GM19467 (cell line): ENCODE measurements around the gene PCCA.
A peak's percentile ranks its signal among the peaks of the same experiment; 100 is the strongest.
"Not testable (repeated sequence)": the region's sequence is repeated elsewhere in the genome, so short reads cannot be mapped to it uniquely, and the experiment has no call there.

ENCODE experiments used
- ATAC-seq: cut with Tn5 transposase; IDR thresholded peaks from one replicate; pipeline ENCODE4 v1.9.1; 2021; ENCODE audit warnings: mild to moderate bottlenecking, moderate library complexity; ENCODE audit not compliant: unreplicated experiment

Gene PCCA, protein sequence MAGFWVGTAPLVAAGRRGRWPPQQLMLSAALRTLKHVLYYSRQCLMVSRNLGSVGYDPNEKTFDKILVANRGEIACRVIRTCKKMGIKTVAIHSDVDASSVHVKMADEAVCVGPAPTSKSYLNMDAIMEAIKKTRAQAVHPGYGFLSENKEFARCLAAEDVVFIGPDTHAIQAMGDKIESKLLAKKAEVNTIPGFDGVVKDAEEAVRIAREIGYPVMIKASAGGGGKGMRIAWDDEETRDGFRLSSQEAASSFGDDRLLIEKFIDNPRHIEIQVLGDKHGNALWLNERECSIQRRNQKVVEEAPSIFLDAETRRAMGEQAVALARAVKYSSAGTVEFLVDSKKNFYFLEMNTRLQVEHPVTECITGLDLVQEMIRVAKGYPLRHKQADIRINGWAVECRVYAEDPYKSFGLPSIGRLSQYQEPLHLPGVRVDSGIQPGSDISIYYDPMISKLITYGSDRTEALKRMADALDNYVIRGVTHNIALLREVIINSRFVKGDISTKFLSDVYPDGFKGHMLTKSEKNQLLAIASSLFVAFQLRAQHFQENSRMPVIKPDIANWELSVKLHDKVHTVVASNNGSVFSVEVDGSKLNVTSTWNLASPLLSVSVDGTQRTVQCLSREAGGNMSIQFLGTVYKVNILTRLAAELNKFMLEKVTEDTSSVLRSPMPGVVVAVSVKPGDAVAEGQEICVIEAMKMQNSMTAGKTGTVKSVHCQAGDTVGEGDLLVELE

DNA sequence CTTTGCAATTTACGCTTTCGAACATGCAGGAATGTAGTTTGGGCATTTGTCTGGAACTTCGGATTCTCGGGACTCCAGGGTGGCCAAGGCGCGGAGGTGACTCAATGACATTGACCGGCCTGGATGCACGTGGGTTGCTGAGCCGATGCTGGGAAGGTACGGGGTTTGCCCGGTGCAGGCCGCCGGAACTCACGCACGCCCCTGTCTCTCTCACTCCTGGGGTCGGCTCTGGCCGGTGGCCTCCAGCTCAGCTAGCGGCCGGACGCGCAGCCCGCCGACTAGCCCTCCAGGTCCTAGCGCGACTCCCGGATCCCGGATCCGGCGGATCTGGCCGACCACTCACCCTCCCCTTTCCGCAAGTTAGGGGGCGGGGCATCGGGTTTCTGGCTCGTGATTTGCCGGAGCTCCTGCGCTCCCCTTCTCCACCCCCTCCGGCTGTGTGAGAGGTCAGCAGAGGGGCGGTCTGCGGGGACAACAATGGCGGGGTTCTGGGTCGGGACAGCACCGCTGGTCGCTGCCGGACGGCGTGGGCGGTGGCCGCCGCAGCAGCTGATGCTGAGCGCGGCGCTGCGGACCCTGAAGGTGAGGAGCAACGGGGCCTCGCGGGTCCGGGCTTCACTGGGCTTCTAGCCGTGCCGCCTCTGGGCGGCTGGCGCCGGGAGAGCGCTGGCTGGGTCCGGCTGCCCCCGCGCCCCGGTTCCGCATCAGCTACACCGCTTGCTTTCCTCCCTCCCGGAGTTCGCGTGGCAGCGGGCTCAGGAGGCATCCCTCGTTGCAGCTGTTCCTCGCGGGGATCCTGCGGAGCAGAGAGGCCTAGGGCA, at the start of gene PCCA:
TSS of gene PCCA (plus strand) at position 450 of the 821 bp plus-strand sequence. CDS start at position 478, 28 bp downstream.
- peak; percentile 95 for ATAC-seq

DNA sequence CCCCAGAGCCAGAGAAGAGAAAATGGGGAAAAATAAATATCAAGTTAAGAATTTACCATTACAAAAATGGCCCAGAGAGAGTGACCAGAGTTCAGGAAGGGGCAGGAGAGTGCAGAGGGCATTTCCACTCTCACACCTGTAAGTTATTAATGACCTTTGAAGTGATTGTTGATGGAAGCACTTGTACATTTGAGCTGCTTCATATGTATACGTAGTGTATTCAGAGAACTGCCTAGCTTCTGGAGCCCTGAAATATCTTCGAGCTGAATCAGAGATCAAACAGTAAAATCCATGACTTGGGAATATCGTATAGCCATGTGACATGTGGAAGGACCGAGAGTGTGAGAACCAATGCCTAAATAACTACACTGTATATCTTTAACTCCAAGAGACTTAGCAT, 49.2 kb upstream of the PCCA start:
- no peak for ATAC-seq

DNA sequence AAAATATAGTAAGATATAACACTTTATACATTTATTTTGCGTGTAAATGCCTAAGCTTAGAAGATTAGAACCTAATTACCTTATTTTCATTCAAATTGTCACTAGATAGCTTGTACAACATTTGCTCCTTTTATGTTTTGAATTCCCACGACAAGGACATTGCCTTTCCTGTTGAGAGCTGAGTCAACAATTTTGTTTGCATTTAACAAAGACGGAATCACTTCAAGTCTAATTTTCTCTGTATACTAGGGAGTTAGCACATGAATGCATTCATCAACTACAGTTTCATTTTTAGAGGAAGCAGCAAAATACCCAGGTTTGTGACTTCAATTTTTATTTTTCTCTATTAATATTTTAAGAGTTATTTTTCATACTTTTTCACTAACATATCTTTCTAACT, 48.7 kb upstream of the PCCA start:
- no peak for ATAC-seq

DNA sequence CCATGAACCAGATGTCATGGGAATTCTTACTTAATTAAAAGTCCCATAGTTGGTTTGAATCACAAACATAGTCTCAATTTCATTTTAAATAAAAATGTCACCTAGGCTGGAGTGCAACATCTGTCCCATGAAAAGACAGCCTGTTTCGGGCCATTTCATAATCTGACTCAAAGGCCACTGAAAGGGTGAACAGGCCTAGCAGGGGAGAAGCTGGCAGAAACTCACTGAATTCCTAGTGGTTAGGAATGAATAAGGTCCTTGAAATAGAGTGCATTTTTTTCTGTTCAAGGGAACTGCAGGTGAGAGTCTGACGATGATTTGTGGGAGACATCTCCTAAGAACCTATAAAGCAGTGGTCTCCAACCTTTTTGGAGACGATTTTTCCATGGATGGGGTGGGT, 44.0 kb upstream of the PCCA start:
- no peak for ATAC-seq

DNA sequence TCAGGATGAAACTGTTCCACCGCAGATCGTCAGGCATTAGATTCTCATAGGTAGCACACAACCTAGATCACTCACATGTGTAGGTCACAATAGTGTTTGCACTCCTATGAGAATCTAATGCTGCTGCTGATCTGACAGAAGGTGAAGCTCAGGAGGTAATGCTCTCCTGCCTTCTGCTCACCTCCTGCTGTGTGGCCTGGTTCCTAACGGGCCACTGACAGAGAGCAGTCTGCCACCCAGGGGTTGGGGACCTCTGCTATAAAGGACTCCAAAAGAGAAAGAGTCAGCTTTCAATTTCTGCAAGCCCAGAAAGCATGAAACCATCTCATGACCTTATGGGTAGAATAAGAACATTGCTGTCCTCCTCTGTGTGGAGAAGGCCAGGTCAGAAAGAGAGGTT, 43.5 kb upstream of the PCCA start:
- ATAC-seq, result no peak

DNA sequence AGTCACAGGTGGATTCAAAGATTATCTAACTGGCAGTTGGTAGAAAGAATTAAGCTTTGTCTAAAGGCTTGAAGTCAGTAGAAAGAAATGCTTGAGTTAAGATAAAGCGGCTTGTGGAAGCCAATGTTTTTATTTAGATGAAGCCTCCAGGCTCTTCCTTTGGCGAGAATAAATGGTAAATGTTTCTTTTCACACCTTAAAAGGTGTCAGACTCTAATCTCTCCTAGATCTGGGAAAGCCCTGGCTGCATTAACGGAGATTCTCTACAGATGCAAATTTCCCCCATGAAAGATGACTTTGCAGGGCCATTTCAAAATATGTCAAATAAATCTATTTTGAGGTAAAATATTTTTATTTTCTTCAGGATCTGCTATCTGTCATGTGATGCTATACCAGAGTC, 37.8 kb upstream of the PCCA start:
- ATAC-seq, result no peak

DNA sequence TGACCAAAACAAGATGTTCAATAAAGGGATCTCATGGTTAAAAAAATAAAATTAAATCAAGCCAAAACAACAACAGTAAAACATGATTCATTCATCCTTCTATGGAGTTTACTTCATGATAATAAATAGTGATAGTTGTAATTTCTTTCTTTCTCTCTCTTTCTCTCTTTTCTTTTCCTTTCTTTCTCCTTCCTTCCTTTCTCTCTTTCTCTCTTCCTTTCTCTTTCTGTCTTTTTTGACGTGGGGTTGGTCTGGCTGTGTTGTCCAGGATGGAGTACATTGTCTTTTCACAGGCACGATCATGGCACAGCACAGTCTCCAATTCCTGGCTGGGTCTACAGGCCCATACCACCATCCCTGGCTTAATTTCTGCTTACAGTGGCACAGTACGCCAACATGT, 29.1 kb upstream of the PCCA start:
- ATAC-seq, result no peak

DNA sequence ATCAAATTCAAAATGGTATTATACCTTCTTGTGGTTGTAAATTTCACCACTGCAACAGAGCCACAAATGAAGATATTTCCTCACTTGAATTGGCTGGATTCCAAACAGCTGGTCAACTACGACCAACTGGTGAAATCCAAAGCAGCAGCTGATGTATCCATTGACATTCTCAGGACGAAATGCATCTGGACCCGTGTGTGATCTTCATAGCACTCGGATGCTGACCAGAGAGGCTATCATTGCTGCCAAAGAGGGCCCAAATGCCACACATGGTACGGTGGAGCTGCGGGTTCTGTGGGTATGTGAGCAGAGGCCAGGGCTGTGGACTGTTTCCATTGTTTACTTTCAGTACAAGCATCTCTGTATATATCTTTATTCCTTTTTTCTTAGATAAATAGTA, 25.6 kb upstream of the PCCA start:
- ATAC-seq, result no peak

DNA sequence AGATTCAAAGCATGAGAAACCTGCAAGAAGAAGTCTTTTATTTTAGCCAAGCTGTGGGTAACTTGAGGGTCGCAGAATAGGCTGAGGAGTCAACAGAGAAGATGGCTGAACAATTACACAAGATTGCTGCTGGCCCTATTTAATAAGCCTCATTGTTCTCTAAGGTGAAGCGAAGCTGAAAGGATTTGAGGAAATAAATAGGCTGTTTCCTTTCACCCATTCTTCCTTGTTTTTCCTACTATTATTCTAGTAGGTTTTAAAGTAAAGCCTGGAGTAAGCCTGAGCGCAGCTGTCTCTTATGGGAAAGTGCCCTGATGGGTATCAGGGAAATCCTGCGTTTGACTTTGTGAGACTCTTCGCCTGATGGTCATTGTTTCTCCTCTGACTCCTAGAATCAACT, 25.0 kb upstream of the PCCA start:
- no peak for ATAC-seq

DNA sequence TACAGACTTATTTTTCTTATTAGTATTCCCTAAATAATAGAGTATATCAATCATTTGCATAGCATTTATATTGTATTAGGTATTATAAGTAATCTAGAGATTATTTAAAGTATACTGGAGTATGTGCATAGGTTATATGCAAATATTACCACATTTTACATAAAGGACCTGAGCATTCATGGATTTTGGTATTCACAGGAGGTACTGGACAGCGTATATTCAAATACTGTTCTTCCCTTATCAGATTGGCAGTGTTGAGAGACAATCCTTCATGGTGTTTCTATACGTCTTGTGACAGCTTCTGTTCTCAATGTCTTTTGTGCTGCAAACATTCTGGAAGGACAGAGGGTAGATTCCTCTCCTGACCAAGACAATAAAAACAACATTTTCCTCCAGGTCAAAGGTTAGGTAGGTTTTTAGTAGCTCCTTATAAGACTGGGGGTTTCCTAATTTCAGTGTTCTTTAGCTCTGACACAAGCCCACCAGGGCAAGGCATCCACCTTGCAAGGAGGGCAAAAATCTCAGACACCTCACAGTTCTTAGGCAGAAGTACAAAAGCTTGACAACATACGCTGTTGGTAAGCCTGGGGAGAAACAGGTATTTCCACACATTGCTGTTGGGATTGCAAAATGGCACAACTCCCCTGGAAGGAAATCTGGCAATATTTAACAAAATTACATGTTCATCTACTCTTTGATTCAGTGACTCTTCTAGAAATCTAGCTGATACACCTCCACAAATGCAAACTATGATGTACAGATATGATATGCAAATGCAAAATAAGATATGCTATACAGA, 20.6 kb upstream of the PCCA start:
- ATAC-seq, result no peak

DNA sequence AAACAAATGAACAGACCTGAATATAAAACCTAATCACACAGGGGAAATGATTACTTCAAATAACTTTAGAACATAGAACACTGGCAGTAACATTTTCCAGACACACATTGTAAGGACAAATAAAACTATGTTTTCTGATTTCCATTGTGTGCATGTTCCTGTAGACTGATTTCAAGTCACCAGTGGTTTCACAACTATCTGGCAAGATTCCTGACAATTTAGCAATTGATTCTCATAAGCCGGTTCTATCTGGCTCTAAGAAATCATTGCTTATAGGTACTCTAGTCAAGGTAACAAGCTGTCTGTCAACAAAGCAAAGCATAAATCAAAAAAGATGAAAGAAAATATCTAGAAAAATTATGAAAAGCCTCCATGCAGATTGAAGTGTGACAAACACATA, 19.6 kb upstream of the PCCA start:
- ATAC-seq, result no peak

DNA sequence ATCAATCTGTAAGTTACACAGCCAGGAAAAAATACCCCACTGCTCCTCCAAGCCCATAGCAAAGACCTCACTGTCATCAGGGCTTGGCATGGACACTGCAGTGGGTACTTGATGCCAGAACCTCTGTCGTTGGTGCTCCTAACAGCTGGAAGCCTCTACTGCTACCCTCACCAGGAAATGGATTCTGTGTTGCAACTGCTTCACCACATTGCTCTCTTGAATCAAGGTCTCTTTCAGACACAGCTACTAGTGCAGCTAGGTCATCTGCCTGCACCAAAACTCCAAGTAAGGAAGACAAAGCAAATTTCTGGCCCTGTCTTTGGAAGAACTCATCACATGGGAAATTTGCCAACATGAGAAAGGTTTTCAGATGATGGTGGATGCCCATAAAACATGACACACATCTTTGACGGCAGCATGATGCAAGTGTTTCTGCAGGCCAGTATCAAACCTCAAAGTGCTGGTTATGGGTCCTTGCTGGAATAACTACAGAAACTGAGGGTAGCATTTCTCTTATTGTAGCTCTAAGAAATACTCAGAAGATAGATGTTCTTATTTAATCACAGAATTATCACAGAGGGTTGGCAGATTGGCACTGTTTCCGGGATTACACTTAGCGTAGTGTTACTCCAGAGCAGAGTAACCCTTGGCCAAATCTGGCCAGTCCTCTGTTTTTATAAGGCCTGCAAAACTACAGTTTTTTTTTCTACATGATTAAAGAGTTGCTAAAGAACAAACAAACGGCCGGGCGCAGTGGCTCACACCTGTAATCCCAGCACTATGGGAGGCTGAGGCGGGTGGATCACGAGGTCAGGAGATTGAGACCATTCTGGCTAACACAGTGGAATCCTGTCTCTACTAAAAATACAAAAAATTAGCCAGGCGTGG, 12.9 kb upstream of the PCCA start:
- no peak for ATAC-seq

DNA sequence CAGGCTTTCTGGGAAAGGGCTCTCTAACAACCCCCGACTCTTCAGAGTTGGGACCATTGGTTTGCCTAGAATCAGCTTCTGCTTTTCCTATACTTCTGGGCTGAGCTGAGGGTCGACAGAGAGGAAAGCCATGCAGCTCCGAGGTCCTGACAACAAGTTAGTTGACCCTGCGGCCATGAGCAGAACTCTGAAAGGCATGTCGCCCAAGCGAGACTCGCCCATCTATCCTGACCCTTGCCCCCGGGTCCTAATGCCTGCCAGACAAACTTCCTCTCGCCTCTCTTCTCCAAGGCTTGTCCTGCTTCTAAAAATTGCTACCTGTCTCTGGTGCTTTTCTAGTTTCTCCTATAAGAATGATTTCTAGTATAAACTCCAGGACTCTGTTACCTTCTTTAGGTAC, 9.9 kb upstream of the PCCA start:
- not testable (repeated sequence) for ATAC-seq

DNA sequence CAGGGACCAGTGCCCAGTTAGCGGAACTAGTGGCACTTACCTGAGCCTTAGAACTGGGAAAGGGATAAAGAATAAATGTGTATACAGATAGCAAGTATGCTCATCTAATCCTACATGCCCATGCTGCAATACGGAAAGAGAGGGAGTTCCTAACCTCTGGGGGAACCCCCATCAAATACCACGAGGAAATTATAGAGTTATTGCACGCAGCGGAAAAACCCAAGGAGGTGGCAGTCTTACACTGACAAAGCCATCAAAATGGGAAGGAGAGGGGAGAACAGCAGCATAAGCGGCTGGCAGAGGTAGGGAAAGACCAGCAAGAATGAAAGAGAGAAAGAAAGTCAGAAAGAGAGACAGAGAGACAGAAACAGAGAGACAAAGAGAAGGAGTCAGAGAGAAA, 5.5 kb upstream of the PCCA start:
- not testable (repeated sequence) for ATAC-seq

DNA sequence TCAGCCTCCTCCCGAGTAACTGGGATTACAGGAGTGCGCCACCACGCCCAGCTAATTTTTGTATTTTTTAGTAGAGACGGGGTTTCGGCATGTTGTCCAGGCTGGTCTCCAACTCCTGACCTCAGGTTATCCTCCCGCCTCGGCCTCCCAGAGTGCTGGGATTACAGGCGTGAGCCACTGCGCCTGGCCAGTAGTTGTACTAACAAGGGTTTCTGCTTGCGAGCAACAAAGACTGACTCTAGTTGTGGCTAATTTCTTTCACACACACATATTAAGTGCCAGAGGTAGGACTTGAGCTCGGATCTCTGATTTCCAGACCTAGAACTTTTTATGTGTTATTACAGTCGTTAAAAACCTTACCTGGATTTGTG, 635 bp upstream of the PCCA start:
- ATAC-seq, result no peak

DNA sequence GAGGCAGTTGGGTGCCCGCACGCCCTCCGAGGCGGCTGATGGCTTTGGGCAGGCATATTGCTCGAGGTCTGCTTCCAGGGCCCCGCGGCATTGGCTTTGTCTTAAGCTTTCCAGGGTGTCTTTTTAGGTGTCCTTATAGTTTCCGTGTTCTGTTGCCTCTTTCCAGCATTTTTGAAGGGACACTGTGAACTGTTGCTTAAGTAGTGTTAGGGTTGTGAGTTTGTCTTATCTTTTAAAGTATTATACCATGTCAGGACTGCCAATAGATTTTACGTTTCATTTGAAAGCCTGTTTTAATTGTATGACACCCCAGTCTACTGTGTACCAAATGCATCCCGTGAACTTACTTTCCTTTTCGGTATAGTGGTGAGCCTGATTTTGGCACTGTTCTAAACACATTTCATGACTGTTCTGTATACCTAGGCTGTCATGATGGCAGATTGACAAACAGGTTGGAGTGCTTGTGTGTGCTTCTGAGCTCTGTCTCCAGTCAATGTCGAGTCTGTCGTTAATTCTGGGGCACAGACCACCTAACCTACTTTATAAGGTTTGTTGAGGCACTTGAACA, 656 bp downstream of the PCCA start:
- ATAC-seq, result peak; percentile 21

DNA sequence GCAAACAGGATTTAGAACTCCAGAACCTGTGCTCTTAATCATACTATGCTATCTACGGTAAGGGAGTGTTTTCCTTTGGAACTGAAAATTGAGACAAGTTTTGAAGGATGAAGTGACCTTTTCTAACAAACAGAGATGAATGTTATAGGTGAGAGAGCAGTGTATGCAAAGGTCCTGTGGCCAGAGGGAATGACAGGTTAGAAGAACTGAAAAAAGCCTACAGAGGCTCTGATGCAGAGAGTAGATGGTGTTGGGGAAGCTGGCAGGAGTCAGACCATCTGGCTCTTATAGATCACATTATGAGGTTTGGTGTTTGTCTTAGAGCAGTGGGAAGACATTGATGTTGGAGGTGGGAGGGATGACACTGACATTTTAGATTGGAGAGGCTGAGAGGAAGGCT, 2.0 kb downstream of the PCCA start:
- no peak for ATAC-seq

DNA sequence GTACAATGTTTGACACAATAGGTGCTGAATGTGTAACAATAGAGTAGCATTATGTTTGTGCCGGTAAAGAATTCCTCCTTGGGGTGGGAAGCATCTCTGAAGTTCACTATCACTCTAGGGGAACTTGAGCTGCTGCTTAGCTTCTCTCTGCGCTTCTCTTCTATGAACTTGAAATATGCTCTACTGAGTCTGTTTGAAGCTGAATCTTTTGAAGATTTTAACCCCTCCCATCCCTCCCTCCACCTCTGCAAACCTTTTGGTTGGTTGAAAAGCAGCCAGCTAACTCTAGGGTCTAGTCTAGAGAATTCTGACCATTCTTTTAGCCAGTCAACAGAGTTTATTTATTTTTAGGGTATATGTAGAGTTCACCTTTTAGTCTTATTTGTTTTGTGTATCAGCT, 2.5 kb downstream of the PCCA start:
- ATAC-seq, result no peak

DNA sequence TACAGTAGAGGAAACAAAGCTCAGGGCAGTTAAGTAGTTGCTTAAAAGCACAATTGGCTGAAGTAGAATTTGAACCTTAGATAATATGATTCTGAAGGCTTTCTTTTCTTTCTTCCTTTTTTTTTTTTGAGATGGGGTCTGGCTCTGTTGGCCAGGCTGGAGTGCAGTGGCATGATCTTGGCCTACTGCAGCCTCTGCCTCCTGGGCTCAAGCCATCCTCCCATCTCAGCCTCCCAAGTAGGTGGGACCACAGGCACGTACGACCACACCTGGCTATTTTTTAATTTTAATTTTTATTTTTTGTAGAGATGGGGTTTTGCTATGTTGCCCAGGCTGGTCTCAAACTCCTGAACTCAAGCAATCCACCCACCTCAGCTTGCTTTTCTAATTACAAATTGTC, 3.4 kb downstream of the PCCA start:
- not testable (repeated sequence) for ATAC-seq

DNA sequence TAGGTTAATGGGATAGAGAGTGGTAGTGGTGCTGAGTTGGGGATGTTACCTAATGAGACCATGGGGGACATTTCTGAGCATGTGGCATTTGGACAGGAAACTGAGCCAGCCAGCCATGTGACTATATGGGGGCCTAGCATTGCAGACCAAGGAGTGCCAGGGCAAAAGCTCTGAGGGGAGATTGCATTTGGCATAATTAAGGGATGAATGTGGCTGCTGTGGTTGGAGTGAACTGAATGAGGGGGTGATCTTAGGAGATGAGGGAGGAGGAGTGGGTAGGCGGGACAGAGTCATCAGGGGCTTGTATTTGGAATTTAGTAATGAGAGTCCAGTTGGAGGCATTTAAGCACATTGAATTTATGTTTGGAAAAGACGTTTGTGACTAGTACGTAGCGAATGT, 6.6 kb downstream of the PCCA start:
- no peak for ATAC-seq
